HG02623 (cell line): ENCODE measurements around the gene PPAN.

Source experiments
- ATAC-seq: cut with Tn5 transposase; IDR thresholded peaks from one replicate; pipeline ENCODE4 v1.9.1; 2021; ENCODE audit warnings: moderate library complexity; ENCODE audit not compliant: unreplicated experiment

PPAN gene

DNA sequence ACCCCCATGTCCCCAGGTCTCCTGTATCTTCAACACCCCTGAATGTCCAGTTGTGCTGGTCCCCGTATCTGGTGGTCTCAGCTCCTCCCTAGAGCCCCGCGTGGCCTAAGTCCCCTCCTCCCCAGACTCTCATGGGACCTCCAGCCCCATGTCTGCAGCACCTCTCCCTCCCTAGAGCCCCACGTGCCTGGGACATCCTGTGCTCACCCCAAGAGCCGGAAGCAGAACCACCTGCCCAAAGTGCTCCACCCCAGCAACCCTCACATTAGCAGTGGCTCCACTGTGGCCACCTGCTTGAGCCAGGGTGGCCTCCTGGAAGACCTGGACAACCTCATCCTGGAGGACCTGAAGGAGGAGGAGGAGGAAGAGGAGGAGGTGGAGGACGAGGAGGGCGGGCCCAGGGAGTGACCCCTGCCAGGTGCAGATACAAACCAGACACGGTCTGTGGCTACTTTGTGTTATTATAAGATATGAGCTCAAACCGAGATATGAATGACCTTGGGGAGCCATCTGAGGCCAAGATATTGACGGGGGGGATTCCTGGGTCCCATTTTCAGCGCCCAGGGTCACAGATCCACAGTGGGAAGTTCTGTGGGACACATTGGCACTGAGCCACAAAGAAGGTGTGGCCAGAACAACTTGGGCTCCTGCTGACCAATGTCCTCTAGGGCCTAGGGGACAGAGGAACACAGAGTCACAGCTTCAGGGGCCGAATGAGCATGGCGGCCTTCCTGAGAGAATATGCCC lies 14.1 kb upstream of the PPAN start:
- ATAC-seq: no peak

- ATAC-seq: no peak
Measured at GRCh38 chr19:10092648-10093294, 13.4 kb upstream of the PPAN start.

DNA sequence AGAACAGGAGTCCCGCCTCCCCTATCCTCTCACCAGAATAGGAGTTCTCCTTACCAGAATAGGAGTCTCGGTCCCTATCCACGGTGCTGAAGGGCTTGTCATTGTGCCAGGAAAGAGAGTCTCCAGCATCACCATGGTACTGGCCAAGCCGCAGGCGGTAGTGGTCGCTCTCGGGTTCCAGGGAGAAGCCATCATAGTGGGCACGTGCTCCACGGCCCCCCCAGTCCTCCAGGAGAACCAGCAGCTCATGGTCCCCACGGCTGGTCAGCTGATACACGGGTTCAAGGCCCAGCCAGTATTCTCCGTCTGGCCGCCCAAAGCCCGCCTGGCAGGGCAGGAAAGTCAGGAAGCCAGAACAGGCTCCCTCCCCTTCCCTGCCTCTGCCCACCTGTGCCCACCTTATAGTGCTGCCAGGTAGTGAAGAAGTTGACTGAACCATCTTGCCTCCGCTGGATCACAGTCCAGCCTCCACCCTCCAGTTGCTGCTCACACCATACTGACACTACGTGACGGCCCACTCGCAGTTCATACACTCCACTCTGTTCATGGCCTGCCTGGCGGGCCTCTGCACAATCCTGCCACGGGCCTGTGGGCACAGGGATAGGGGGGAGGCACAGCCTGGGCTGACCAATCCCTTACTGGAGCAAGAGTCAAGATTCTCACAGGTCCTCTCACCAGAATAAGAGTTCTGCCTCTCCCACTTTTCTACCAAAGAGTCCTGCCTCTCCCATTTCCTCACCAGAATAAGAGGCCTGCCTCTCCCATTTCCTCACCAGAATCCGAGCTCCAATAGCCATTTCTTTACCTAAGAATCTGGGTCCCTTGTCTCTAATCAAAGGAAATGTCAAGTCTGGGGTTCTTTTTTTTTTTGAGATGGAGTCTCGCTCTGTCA lies 12.6 kb upstream of the PPAN start:
- ATAC-seq: no peak

GRCh38 chr19:10095622-10095947 lies 10.6 kb upstream of the PPAN start:
- no peak for ATAC-seq

- peak; percentile 72 for ATAC-seq
Measured at GRCh38 chr19:10095948-10096614, 10.1 kb upstream of the PPAN start.

GRCh38 chr19:10096615-10096963 lies 9.6 kb upstream of the PPAN start:
- ATAC-seq: no peak

GRCh38 chr19:10100163-10100785 lies 5.9 kb upstream of the PPAN start:
- ATAC-seq: no peak

DNA sequence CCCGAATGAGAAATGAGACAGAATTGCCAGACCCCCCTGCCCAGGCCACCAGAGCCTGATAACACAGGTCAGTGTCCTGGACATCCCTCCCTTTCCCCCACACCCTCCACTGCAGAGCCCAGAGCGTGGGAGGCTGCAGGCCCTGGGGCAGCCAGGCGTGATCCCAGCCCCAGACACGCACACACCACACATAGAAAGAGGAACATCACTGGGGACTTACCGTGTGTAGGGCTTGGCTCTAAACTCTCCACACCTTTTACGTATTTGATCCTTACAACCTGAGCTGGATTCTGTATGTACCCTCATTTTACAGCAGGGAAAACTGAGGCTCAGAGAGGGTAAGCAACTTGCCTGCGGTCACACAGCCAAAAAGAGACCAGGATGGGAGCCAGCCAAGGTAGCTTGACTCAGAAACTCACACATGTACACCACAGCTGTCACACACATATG lies 3.4 kb upstream of the PPAN start:
- ATAC-seq: peak; percentile 27

GRCh38 chr19:10104130-10104513 lies 2.0 kb upstream of the PPAN start:
- ATAC-seq: no peak

DNA sequence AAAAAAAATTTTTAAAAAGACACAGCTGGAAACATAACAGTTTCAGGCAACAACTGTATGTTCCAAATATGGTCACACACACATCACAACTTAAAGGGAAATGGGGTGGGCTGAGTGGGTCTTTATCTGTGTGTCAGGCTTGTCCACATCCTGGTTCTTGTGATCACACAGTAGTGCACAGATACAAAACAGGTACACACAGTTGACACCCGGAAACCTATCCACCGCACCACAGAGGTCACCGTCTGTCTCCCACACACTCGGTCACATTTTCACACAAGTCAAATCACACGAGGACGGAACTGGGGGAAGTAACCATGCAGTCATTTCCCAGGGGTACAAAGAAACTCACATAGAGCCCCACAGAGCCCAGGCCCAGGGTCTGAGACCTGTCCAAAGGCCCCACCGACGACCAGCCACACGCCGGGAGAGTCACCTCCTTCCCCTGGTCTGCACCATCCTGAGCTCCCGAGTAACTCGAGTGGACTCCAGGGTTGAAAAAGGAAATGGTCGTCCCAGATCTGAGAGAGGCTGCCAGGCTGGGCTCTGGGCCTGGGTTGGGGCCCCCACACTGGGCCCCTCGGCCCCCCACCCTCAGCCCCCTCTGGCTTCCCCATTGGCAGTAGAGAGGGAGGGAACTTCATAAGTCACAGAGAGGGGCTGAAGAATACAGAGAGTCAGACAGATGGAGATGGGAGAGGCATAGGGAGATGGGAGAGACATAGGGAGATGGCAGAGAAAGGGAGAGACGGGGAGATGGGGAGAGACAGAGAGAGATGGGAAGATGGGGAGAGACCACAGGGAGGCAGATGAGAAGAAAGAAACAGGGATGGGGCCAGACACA lies 1.3 kb upstream of the PPAN start:
- ATAC-seq: peak; percentile 31

DNA sequence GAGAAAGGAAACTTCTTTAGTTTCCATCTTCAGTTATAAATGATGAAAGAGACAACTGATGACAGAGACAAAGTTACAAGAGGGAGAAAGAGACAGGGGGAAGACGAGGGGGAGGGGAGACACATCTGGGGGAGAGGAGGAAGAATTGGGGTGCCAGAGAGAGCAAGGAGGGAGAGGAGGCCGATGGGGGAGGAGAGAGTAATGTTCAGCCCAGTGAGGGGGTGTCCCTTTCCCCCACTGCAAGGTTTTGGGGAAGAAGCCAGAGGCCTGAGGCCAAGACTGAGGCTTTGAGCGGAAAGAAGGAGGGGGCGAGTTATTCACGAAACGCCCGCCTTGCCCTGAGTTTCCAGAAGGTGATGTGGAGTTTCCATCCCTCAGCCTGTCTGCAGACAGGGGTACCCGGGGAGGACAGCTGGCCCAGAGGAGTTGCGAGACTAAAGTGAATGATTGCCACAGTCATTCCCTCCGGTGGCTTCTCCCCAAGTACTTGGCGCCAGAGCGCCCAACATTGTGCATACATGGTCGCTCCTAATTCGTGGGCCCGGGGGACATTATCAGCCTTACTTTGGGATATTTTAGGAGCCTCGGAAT lies 558 bp upstream of the PPAN start:
- peak; percentile 15 for ATAC-seq

DNA sequence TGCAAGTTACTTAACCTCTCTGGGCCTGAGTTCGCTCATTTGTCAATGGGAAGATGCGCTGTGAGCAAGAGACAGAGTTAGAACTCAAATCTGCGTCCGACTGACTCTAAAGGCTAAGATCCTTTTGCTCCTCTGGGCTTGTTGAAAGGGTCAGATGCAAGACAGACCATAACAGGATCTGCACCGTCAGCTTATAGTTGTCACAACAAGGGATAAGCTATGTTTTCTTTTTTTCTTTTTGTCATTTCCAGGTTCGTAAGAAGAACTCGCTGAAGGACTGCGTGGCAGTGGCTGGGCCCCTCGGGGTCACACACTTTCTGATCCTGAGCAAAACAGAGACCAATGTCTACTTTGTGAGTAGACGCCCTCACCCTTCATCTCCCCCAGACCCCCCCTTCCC lies 1.1 kb downstream of the PPAN start:
- ATAC-seq: no peak

- ATAC-seq: no peak
Measured at GRCh38 chr19:10107817-10108367, 1.7 kb downstream of the PPAN start.

DNA sequence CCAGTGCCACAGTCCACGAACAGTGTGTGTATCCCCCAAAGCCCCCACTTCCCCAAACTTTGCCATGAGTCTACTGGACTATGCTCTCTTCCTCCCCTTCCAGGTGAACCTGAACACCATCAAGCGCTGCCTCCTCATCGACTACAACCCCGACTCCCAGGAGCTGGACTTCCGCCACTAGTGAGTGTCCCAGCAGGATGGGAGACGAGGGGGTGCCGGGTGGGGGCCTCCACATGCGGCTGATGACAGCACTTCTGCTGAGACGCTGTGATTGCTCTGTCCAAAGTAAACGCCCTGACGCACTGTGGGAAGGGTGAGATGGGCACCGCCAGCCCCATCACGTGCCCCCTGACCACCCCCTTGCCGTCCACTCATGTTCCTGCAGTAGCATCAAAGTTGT lies 3.4 kb downstream of the PPAN start:
- ATAC-seq: no peak

GRCh38 chr19:10110076-10110971 lies 4.2 kb downstream of the PPAN start:
- no peak for ATAC-seq

DNA sequence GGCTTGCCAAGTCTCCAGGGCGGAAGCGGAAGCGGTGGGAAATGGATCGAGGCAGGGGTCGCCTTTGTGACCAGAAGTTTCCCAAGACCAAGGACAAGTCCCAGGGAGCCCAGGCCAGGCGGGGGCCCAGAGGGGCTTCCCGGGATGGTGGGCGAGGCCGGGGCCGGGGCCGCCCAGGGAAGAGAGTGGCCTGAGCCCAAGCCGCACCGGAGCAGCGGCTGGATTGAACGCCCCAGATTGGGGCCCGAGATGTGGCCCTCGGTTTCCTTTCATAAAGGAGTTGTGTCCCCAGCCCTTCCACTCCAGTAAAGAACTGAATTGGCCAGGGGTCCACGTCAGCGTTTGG lies 4.8 kb downstream of the PPAN start:
- no peak for ATAC-seq

DNA sequence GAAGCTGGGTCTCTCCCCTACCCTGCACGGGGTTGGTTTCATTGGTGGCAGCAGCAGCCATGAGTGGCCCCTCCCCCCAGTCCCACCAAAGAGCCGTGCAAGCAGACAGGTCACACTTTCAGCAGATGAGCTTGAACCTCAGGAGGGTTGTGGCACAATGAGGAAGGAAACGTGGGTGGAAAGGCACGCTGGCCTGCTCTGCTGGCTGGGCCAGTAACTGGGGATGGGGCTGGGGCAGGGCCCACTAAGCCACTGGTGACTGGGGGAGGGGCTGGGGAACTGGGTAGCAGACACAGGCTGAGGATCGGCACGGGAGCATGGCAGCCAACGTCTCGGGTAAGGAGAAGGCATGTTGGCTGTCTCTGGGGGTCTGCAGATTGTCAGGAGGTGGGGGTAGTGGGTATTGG lies 5.2 kb downstream of the PPAN start, which contains the start of gene P2RY11:
TSS of gene P2RY11 (plus strand) at position 289 of the 407 bp plus-strand sequence. CDS start at position 318, 29 bp downstream.
- peak; percentile 37 for ATAC-seq

- no peak for ATAC-seq
Measured at GRCh38 chr19:10112037-10112761, 6.0 kb downstream of the PPAN start.
